ENCODE measurements around the gene ETV5. TPM values are rescaled to one million over a fixed set of nuclear protein-coding genes. Genes with fewer than 3 reads are reported as not detected.

ETV5 gene
- total and polyA plus RNA-seq, 2 donors (not counting 1 experiment from before 2014, with no cell fraction given), result 23.1 to 24.9 TPM

GRCh38 chr3:186052096-186052840 lies 56.6 kb downstream of the ETV5 start:
- no peak overlapping the region for H3K27ac ChIP-seq (ENCODE audit: insufficient read depth, low read length)
- H3K4me2 ChIP-seq (ENCODE audit: extremely low read depth, insufficient read depth, low read length), result no peak overlapping the region
- H3K36me3 ChIP-seq (ENCODE audit: control insufficient read depth, insufficient read depth, low read length), result peaks cover 6% of the 10 kb centered on the region
- no peaks in the 10 kb centered on the region for H4K20me1 ChIP-seq (ENCODE audit: control insufficient read depth, extremely low read depth, insufficient read depth, low read length)
- H3K27me3 ChIP-seq (ENCODE audit: control insufficient read depth, insufficient read depth, low read length), result no peaks in the 10 kb centered on the region
- H2AFZ ChIP-seq (ENCODE audit: low read length), result no peak overlapping the region
- no peaks in the 10 kb centered on the region for H3K9me3 ChIP-seq (ENCODE audit: control insufficient read depth, insufficient read depth, low read depth, low read length)
- H3K4me3 ChIP-seq (replicated peaks in 1 of 4; ENCODE audit: control extremely low read depth in 1 of 4, insufficient read depth in 1 of 4, low read depth in 3 of 4, low read length in 4 of 4), result no peak overlapping the region
- TF ChIP-seq EZH2 (IDR thresholded peaks at IDR 0.05; ENCODE audit: low read length, missing control alignments), result no peak
- TF ChIP-seq CTCF (conservative IDR thresholded peaks at IDR 0.05 in 1 of 2, IDR thresholded peaks at IDR 0.05 in 1 of 2; ENCODE audit: low read depth in 1 of 2, low read length in 2 of 2), result no peak
- no peak overlapping the region for H3K9ac ChIP-seq (ENCODE audit: insufficient read depth, low read length)
- no peaks in the 10 kb centered on the region for H3K79me2 ChIP-seq (ENCODE audit: control insufficient read depth, insufficient read depth, low read length)
- no peak for DNase-seq (ENCODE audit: low read depth in 2 of 2)
- H3K4me1 ChIP-seq (ENCODE audit: control insufficient read depth, extremely low read depth, insufficient read depth, low read length), result no peaks in the 10 kb centered on the region

- Histone ChIP-seq H3K4me2 (ENCODE audit: extremely low read depth, insufficient read depth, low read length) (no peak overlapping the region), H3K9me3 (ENCODE audit: control insufficient read depth, insufficient read depth, low read depth, low read length) (no peaks in the 10 kb centered on the region), H2AFZ (ENCODE audit: low read length) (no peak overlapping the region), H3K36me3 (ENCODE audit: control insufficient read depth, insufficient read depth, low read length) (peaks cover 4% of the 10 kb centered on the region), H3K79me2 (ENCODE audit: control insufficient read depth, insufficient read depth, low read length) (no peaks in the 10 kb centered on the region), H4K20me1 (ENCODE audit: control insufficient read depth, extremely low read depth, insufficient read depth, low read length) (no peaks in the 10 kb centered on the region), H3K27ac (ENCODE audit: insufficient read depth, low read length) (no peak overlapping the region), H3K4me1 (ENCODE audit: control insufficient read depth, extremely low read depth, insufficient read depth, low read length) (no peaks in the 10 kb centered on the region), H3K27me3 (ENCODE audit: control insufficient read depth, insufficient read depth, low read length) (no peaks in the 10 kb centered on the region), H3K4me3 (replicated peaks in 1 of 4; ENCODE audit: control extremely low read depth in 1 of 4, insufficient read depth in 1 of 4, low read depth in 3 of 4, low read length in 4 of 4) (no peak overlapping the region), H3K9ac (ENCODE audit: insufficient read depth, low read length) (no peak overlapping the region)
- no peak for DNase-seq (ENCODE audit: low read depth in 2 of 2)
- TF ChIP-seq CTCF (conservative IDR thresholded peaks at IDR 0.05 in 1 of 2, IDR thresholded peaks at IDR 0.05 in 1 of 2; ENCODE audit: low read depth in 1 of 2, low read length in 2 of 2), result no peak
- no peak for TF ChIP-seq EZH2 (IDR thresholded peaks at IDR 0.05; ENCODE audit: low read length, missing control alignments)
These were observed 59.9 kb downstream of the ETV5 start for GRCh38 chr3:186049001-186049400.

- Histone ChIP-seq H3K36me3 (ENCODE audit: control insufficient read depth, insufficient read depth, low read length) (peaks cover 4% of the 10 kb centered on the region), H3K4me1 (ENCODE audit: control insufficient read depth, extremely low read depth, insufficient read depth, low read length) (no peaks in the 10 kb centered on the region), H3K4me2 (ENCODE audit: extremely low read depth, insufficient read depth, low read length) (no peak overlapping the region), H2AFZ (ENCODE audit: low read length) (no peak overlapping the region), H3K27me3 (ENCODE audit: control insufficient read depth, insufficient read depth, low read length) (no peaks in the 10 kb centered on the region), H3K9ac (ENCODE audit: insufficient read depth, low read length) (no peak overlapping the region), H3K27ac (ENCODE audit: insufficient read depth, low read length) (no peak overlapping the region), H3K79me2 (ENCODE audit: control insufficient read depth, insufficient read depth, low read length) (no peaks in the 10 kb centered on the region), H4K20me1 (ENCODE audit: control insufficient read depth, extremely low read depth, insufficient read depth, low read length) (no peaks in the 10 kb centered on the region), H3K9me3 (ENCODE audit: control insufficient read depth, insufficient read depth, low read depth, low read length) (no peaks in the 10 kb centered on the region), H3K4me3 (replicated peaks in 1 of 4; ENCODE audit: control extremely low read depth in 1 of 4, insufficient read depth in 1 of 4, low read depth in 3 of 4, low read length in 4 of 4) (no peak overlapping the region)
- TF ChIP-seq EZH2 (IDR thresholded peaks at IDR 0.05; ENCODE audit: low read length, missing control alignments) (no peak), CTCF (conservative IDR thresholded peaks at IDR 0.05 in 1 of 2, IDR thresholded peaks at IDR 0.05 in 1 of 2; ENCODE audit: low read depth in 1 of 2, low read length in 2 of 2) (no peak)
- no peak for DNase-seq (ENCODE audit: low read depth in 2 of 2)
These were observed 60.8 kb downstream of the ETV5 start for GRCh38 chr3:186048119-186048518.

All from fibroblast of lung (primary cell).